Measurements from ENCODE around the gene RAB11FIP4. TPM values are rescaled to one million over a fixed set of nuclear protein-coding genes. Genes with fewer than 3 reads are reported as not detected.

Gene RAB11FIP4
- total RNA-seq, 1 donor, result 0.72 TPM

DNA sequence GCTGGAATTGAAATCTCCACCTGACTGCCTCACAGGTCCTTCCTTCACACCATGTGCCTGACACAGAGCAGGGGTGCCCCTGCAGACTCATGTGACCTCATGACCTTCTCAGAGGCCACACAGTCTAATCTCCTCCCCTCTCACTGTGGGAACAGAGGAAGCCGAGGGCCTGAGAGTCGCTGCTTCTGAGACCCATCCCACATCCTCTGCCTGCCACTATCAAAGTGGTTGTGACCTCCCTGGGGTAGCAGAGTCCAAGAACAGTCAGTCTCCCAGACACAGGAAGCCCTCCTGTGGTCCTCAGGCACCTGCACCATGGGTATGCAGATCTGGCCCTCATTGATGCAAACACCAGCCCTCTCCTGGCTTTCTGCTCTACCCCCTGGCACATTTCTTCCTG is 78.5 kb downstream of the RAB11FIP4 start:
- Histone ChIP-seq H3K79me2 (ENCODE audit: insufficient read depth, low read length) (no peaks in the 10 kb centered on the region), H3K4me3 (ENCODE audit: insufficient read depth, low read length) (no peak overlapping the region), H3K9me3 (ENCODE audit: low read depth, low read length) (no peaks in the 10 kb centered on the region), H3K36me3 (ENCODE audit: insufficient read depth, low read length) (no peaks in the 10 kb centered on the region), H2AFZ (ENCODE audit: low read length) (no peak overlapping the region), H3K4me1 (ENCODE audit: insufficient read depth, low read length) (no peaks in the 10 kb centered on the region), H4K20me1 (ENCODE audit: insufficient read depth, low read length) (no peaks in the 10 kb centered on the region), H3K27me3 (ENCODE audit: insufficient read depth, low read length) (peaks cover 25% of the 10 kb centered on the region), H3K4me2 (ENCODE audit: insufficient read depth, low read length) (no peak overlapping the region), H3K27ac (ENCODE audit: low read depth, low read length) (no peak overlapping the region)
- peak; percentile 26 for DNase-seq (ENCODE audit: insufficient read length, low spot score, missing footprints)
- no peak for TF ChIP-seq CTCF (IDR thresholded peaks at IDR 0.05; ENCODE audit: extremely low read depth, low read depth, low read length)

DNA sequence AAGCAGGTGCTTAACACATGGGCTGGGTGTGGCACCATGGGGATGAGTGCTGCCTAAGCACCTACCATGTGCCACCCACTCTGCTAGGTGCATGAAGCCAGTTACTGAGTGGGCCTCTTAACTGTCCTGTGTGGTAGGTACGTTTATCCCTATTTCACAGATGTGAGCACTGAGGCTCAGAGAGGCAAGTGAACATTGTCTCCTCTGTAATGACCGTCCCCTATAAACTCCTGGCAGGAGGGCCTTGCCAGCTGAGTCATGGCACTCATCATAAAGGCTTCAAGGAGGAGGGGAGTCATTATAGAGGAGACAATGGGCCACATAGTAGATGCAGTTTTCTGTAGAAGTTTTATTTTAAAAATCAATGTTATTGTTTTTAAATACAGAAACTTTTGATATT is 79.1 kb downstream of the RAB11FIP4 start:
- Histone ChIP-seq H3K36me3 (ENCODE audit: insufficient read depth, low read length) (no peaks in the 10 kb centered on the region), H3K79me2 (ENCODE audit: insufficient read depth, low read length) (no peaks in the 10 kb centered on the region), H3K9me3 (ENCODE audit: low read depth, low read length) (no peaks in the 10 kb centered on the region), H4K20me1 (ENCODE audit: insufficient read depth, low read length) (no peaks in the 10 kb centered on the region), H3K4me2 (ENCODE audit: insufficient read depth, low read length) (no peak overlapping the region), H3K27me3 (ENCODE audit: insufficient read depth, low read length) (peaks cover 31% of the 10 kb centered on the region), H3K4me3 (ENCODE audit: insufficient read depth, low read length) (no peak overlapping the region), H3K4me1 (ENCODE audit: insufficient read depth, low read length) (no peaks in the 10 kb centered on the region), H3K27ac (ENCODE audit: low read depth, low read length) (no peak overlapping the region), H2AFZ (ENCODE audit: low read length) (no peak overlapping the region)
- DNase-seq (ENCODE audit: insufficient read length, low spot score, missing footprints), result peak; percentile 37
- TF ChIP-seq CTCF (IDR thresholded peaks at IDR 0.05; ENCODE audit: extremely low read depth, low read depth, low read length), result no peak

DNA sequence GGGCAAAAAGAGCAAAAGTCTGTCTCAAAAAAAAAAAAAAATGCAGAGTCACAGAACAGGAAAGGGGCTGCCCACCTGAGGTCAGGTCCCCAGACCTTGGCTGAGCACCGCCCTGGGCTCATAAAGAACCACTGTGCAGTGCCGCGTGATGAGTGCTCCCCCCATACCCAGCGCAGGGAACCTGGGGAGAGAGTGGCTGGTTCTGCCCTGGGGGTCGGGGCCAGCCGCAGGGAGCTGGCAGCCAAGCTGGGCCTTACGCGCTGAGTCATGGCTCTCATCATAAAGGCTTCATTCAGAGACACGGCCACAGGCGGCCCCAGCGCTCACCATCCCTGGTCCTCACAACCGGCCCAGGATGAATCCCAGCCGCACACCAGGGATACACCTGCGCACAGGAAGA is 80.7 kb downstream of the RAB11FIP4 start:
- peaks cover 47% of the 10 kb centered on the region for H3K27me3 ChIP-seq (ENCODE audit: insufficient read depth, low read length)
- no peaks in the 10 kb centered on the region for H4K20me1 ChIP-seq (ENCODE audit: insufficient read depth, low read length)
- no peaks in the 10 kb centered on the region for H3K36me3 ChIP-seq (ENCODE audit: insufficient read depth, low read length)
- H3K4me1 ChIP-seq (ENCODE audit: insufficient read depth, low read length), result no peaks in the 10 kb centered on the region
- no peak overlapping the region for H2AFZ ChIP-seq (ENCODE audit: low read length)
- H3K27ac ChIP-seq (ENCODE audit: low read depth, low read length), result no peak overlapping the region
- no peak overlapping the region for H3K4me2 ChIP-seq (ENCODE audit: insufficient read depth, low read length)
- H3K4me3 ChIP-seq (ENCODE audit: insufficient read depth, low read length), result no peak overlapping the region
- DNase-seq (ENCODE audit: insufficient read length, low spot score, missing footprints), result peak; percentile 77
- TF ChIP-seq CTCF (IDR thresholded peaks at IDR 0.05; ENCODE audit: extremely low read depth, low read depth, low read length), result no peak
- no peaks in the 10 kb centered on the region for H3K79me2 ChIP-seq (ENCODE audit: insufficient read depth, low read length)
- no peaks in the 10 kb centered on the region for H3K9me3 ChIP-seq (ENCODE audit: low read depth, low read length)

DNA sequence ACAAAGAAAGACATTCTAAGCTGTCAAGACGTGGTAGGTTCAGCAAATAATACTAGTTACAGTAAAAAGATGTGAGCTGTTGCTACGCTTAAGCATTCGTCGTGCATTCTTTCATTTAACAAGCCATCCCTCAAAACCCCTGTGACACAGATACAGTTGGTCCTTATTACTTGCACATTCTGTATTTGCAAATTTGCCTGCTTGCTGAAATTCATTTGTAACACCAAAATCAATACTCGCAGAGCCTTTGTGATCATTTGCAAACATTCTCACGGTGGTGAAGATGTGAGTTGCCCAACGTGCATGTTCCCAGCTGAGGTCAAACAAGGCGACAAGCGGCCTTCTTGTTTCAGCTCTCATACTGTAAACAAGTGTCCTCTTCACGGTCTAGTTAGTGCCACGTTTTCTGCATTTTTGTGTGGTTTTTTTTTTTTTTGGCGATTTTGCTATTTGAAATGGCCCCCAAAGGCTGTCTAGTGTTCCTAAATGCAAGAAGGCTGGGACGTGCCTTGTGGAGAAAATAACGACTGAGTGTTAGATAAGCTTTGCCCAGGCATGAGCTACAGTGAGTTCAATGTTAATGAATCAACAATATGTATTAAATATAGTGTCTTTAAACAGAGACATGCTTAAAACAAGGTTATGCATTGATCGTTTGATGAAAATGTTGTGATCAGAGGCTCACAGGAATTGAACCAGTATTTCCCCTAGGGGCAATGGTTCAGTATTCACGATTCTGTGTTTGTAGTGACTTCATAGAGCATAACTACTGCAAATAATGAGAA is 84.1 kb downstream of the RAB11FIP4 start:
- Histone ChIP-seq H4K20me1 (ENCODE audit: insufficient read depth, low read length) (no peaks in the 10 kb centered on the region), H3K4me2 (ENCODE audit: insufficient read depth, low read length) (no peak overlapping the region), H3K79me2 (ENCODE audit: insufficient read depth, low read length) (no peaks in the 10 kb centered on the region), H3K36me3 (ENCODE audit: insufficient read depth, low read length) (no peaks in the 10 kb centered on the region), H3K4me3 (ENCODE audit: insufficient read depth, low read length) (no peak overlapping the region), H3K4me1 (ENCODE audit: insufficient read depth, low read length) (no peaks in the 10 kb centered on the region), H3K27me3 (ENCODE audit: insufficient read depth, low read length) (peaks cover 66% of the 10 kb centered on the region), H3K27ac (ENCODE audit: low read depth, low read length) (no peak overlapping the region), H3K9me3 (ENCODE audit: low read depth, low read length) (no peaks in the 10 kb centered on the region), H2AFZ (ENCODE audit: low read length) (no peak overlapping the region)
- TF ChIP-seq CTCF (IDR thresholded peaks at IDR 0.05; ENCODE audit: extremely low read depth, low read depth, low read length), result no peak
- DNase-seq (ENCODE audit: insufficient read length, low spot score, missing footprints), result peak; percentile 23

All from osteoblast (primary cell).